HG02884 (cell line): ENCODE results near the gene VTCN1.

ENCODE experiments used
- ATAC-seq: cut with Tn5 transposase; IDR thresholded peaks from one replicate; pipeline ENCODE4 v1.9.1; 2021; ENCODE audit warnings: mild to moderate bottlenecking, moderate library complexity; ENCODE audit not compliant: unreplicated experiment

Gene VTCN1

DNA sequence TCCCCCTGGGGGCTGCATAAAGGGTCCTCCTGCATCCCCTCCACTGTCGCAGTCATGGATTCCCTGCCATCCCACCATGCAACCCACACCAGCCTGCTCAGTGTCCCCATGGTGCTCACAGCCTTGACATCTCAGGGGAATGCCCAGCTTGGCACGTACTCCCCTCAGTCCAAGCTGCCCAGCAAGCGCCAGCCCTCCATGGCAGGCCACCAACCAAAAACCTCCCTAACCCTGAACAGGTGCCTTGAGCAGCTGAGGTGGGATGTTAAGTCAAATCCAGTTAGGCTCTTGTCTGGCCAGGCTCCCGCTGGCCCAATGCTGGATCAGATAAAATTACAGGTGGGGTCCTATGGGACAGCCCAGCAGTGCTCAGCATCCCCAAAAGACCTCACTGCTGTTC lies 341 bp downstream of the VTCN1 start:
- no peak for ATAC-seq

GRCh38 chr1:117209094-117209493 lies 1.6 kb downstream of the VTCN1 start:
- no peak for ATAC-seq

DNA sequence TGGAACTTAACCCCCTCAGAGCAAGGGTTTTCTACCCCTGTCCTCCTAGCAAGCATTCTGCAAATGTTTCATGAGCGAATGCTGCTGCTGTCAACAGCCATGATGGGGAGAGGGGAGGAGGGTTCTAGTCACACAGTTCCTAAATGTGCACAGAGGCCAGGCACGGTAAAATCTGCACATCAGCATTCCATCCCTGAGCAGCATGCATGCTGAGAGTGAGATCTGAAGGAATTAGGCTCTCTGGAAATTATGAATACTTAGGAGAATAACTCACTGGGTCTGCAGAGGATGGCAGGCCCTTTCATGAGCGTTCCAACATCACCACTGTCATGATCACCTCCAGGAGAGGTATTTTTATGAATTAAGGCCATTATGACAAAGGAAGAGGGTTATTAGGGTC lies 2.1 kb downstream of the VTCN1 start:
- no peak for ATAC-seq

- ATAC-seq: no peak
Observed at GRCh38 chr1:117205368-117205767, 5.4 kb downstream of the VTCN1 start.

DNA sequence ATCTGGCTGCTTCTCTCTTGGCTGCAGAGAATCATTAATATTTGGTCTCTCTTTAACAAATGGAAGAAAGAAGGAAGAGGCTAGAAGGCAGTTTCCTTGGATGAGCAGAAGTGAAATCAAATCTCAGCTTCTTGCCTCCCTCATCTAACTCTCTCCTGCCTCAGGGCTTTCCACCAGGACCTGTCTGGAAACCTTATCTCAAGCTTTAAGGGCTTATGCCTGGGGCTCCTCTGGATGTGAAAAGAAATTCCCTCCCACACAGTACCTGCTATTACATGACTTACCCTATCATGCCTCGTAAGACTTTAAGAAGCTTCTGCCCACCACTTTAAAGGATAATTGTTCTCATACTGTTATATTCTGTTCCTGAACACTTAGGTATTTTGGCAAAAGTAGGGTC lies 8.9 kb downstream of the VTCN1 start:
- no peak for ATAC-seq

DNA sequence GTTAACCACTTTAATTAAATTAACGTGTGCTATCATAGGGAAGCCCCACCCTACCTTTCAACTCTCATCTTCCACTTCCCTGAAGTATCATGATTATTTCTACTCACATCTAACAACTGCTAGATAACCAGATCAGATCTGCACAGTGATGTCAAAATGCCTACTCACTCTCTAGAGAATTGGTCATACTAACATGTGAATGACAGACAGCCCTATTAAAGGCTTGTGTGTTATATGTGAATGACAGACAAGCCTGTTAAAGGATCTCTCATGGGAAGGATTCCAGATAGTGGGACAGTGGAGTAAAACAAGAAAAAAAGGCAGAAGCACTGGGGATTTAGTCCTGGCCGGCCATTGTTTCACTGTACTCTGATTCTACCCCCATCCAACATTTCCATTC lies 12.6 kb downstream of the VTCN1 start:
- ATAC-seq: no peak

DNA sequence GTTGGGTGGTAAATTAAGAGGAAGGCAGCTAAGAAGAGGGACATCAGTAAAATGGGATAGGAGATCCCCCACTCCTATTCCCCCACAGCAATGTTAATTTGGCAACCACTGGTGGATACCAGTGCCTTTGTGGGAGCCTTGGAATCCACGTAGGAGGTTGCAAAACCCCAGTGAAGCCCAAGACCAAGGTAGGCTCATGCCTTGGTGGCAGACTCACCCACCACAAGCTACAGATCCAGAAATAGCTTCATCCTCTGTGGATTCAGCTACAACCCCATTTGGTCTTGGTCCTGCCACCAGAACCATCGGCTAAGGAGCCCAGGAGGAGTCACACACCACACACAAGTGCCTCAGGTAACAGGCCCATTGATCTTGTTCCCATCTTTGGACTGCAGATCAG lies 21.0 kb downstream of the VTCN1 start:
- ATAC-seq: no peak

GRCh38 chr1:117188816-117189437 lies 21.8 kb downstream of the VTCN1 start:
- no peak for ATAC-seq

DNA sequence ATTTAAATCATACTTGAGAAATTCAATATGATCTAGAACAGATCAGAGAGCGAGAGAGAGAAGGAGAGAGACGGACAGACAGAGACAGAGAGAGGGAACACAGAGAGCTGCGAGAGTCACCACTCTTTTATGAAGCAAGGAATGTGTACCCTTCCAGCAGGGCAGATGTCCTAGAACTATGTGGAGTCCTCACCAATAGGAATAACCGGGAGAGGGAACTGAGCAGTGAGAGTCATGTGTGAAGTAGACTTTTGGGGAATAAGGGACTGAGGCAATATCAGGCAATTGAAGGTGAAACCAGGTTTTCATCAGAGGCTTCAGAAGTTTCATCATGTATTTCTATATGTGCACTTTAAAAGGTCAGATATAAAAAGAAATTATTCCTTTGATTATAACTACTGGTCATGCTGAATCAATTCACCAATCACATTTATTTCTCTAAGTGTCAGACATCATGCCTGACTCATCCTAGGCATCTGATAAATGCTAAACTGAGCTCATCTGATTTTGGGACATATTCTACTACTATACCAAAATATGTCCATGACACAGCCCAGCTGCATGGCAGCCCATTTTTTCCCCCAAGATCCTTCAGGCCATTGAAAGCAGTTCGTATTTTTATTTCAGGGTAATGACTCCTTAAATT lies 22.4 kb downstream of the VTCN1 start:
- no peak for ATAC-seq

DNA sequence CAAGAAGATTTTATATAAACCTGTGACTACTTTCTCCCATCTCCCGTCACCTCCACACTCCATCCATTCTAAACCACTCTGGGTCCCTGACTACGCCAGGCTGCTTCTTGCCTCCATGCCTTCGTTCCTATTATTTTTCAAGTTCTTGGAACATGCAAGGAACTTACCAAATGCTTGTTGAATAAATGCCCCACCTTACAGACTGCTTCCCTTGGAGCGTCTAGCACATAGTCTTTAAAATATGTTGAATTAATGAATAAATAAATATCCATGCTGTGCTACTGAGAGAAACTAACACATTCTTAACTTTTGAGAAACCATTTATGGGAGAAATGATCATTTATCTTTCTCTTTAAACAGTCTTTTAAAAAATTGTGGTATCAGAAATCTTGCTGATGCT lies 27.6 kb downstream of the VTCN1 start:
- no peak for ATAC-seq

DNA sequence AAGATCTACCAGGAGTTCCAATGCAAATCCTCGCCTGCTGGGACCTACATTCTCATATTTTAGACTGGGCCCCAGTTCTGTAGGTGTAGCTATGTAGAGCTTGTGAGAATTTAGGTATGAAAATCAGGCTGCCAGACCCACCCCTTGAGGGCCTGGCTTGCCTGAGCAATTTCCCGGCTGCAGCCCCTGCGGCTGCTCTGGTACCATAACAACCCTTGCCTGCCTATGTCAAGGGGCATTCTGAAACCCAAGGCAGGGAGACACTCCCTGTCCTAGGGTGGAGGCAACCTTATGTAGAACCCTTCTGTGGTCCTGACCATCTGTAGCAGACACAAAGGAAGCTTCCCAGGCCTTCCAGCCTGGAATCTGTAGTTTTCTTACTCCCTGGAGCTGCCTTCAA lies 28.4 kb downstream of the VTCN1 start:
- no peak for ATAC-seq

DNA sequence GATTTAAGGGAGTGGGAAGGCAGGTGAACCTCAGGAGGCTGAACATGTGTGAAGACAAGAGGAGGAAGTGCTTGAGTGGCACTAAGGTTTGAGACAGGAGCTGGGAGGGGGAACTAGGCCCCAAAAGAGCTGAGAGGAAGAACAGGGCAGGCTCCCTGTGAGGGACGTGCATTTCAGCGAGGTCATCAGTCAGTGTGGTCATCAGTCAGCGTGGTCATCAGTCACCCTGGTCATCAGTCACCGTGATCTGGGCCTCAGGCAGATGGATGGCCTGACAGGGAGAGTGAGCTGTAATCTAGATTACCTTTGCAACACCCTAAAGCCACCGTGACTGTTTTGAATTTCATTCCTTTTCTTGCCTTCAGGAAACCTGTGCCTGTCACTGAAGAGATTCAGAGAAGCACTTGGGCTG lies 29.1 kb downstream of the VTCN1 start:
- no peak for ATAC-seq

DNA sequence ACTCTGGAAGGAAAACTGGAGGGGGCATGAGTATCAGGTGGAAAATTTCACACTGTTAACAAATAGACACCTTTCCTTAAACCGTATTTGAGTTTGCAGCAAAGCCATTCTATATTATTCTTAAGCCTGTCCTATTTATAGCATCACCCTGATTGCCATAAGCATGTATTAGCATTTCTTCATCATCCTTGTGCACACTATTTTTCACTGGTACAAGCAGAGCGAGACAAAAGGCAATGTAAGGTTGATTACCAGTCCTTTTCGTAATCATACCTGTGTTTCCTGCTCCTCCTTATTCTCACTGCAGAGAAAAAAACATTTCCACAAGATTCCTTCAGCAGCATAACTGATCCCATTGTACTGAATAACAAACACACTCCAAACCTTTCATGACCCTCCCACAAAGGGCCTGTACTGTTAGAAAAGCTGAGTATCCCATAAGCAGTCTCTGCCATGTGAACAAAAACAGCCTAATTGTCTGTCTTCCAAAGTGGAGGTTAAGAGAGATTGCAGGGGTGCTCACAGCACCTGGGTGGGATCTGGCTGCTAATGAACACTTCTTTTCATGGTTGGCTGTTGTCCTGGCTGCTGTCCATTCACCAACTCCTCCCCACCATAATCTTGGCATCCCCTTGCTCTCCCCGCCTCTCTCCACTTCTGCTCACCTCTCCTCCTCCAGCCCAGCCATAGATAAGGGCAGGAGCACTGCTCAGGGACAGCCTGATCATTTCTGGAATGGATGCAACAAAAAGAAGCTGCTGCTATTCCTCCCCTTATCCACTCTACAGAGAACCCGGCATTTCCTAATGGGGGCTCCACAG lies 30.4 kb downstream of the VTCN1 start:
- no peak for ATAC-seq

- no peak for ATAC-seq
Observed at GRCh38 chr1:117179471-117179870, 31.3 kb downstream of the VTCN1 start.

DNA sequence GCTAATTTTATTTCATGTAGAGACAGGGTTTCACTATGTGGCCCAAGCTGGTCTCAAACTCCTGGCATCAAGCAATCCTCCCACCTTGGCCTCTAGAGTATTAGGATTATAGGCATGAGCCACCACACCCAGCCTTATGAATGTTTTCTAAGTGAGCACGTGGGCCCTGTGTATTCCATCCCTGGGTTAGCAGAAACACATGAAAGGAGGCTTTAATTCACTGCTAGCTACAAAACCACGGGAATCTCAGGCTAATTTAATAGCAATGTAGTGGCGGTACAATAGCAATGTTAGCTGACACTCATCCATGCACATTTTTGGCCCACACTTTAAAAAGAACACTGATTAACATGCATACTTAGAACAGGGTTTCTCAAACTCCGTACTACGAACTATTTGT lies 32.0 kb downstream of the VTCN1 start:
- ATAC-seq: no peak

DNA sequence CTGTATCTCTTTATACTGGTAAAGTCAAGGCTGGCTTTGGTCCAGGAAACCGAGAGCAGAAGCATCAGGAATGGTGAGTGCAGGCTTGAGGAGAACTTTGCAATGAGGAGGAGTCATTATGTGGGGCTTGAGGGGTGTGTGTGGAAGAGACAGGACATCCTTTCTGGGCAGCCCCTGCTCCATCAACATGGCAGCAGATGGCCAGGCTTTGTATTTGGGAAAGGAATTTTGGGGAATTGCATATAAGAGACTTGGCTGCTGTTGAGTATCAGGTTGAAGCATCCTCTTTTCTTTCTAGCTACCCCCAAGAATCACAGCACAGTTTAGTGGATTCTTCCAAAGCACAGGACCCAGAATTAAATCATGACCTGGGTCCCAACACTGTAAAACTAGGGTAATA lies 33.4 kb downstream of the VTCN1 start:
- ATAC-seq: no peak

DNA sequence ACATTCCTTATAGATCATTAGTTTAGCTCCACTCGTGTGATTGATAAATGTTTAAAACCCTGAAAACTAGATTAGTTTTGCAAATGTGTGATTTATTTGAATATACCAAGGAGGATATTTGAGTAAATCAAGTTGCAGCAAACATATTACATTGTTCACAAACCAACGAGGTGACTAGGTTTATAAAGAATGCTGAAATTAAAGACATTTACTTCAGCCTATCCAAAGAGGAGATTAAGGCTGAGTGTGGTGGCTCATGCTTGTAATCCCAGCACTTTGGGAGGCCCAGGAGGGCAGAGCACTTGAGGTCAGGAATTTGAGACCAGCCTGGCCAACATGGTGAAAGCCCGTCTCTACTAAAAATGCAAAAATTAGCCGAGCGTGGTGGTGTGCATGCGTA lies 34.1 kb downstream of the VTCN1 start:
- ATAC-seq: no peak

DNA sequence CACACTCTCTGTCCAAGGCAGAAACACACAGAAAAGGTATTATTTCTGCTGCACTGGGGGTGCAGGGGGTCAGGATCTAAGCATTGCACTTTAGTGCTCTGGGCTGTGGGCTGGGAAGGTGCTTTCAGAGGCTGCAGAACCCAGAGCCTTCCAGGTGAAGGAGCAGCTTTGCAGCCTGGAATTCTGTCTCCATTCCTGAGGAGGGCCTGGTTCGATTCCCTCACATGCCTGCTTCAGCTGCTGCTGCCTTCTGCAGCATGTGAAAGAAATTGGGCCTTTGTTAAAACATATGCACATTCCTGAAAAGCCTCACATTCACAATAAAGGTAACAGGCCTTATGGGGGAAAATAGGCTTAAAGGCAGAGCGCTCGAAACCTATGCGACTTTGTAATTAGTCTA lies 35.9 kb downstream of the VTCN1 start:
- no peak for ATAC-seq

GRCh38 chr1:117173691-117174090 lies 37.0 kb downstream of the VTCN1 start:
- no peak for ATAC-seq

DNA sequence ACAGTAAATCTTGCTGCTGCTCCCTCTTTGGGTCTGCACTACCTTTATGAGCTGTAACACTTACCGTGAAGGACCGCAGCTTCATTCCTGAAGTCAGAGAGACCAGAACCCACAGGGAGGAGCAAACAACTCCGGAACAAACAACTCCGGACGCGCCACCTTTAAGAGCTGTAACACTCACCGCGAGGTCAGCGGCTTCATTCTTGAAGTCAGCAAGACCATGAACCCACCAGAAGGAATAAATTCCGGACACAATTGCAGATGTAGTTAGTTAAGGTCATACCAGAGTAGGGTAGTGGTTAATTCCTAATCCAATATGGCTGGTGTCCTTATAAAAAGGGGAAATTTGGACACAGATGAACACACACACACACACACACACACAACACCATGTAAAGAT lies 37.7 kb downstream of the VTCN1 start:
- ATAC-seq: no peak

- ATAC-seq: no peak
Observed at GRCh38 chr1:117171900-117172511, 38.7 kb downstream of the VTCN1 start.
